ENCODE results near the gene CFAP45. TPM values are rescaled to one million over a fixed set of nuclear protein-coding genes. Genes with fewer than 3 reads are reported as not detected.

Gene CFAP45
- total and polyA plus RNA-seq, 2 of the 8 experiments (the other 6 are each of a cell fraction or from before 2014, with no cell fraction given) = 0.05 TPM; not detected in 1

DNA sequence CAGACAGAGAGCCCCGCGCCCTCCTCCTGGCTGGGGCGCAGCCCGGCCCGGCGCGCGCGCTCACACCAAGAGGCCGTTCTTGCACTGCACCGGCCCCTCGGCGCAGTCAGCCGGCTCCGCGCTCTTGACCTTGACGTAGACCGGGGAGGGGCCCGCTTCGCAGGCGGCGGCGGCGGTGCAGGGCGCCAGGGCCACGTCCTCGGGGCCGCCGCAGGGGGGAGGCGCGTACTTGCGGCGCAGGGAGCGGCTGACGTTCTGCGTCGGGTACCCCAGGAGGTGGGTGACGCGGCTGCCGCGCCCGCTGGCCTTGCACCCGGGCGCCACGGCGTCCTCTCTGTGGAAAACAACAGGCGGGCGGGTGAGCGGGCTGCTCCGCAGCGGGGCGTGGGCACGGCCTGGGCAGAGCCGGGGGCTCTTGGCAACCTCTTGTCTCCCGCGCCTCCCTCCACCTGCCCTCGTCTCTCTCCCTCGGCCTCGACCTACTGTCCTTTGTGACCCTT, 45.2 kb downstream of the CFAP45 start (continued):
- TF ChIP-seq, protein P1, sequence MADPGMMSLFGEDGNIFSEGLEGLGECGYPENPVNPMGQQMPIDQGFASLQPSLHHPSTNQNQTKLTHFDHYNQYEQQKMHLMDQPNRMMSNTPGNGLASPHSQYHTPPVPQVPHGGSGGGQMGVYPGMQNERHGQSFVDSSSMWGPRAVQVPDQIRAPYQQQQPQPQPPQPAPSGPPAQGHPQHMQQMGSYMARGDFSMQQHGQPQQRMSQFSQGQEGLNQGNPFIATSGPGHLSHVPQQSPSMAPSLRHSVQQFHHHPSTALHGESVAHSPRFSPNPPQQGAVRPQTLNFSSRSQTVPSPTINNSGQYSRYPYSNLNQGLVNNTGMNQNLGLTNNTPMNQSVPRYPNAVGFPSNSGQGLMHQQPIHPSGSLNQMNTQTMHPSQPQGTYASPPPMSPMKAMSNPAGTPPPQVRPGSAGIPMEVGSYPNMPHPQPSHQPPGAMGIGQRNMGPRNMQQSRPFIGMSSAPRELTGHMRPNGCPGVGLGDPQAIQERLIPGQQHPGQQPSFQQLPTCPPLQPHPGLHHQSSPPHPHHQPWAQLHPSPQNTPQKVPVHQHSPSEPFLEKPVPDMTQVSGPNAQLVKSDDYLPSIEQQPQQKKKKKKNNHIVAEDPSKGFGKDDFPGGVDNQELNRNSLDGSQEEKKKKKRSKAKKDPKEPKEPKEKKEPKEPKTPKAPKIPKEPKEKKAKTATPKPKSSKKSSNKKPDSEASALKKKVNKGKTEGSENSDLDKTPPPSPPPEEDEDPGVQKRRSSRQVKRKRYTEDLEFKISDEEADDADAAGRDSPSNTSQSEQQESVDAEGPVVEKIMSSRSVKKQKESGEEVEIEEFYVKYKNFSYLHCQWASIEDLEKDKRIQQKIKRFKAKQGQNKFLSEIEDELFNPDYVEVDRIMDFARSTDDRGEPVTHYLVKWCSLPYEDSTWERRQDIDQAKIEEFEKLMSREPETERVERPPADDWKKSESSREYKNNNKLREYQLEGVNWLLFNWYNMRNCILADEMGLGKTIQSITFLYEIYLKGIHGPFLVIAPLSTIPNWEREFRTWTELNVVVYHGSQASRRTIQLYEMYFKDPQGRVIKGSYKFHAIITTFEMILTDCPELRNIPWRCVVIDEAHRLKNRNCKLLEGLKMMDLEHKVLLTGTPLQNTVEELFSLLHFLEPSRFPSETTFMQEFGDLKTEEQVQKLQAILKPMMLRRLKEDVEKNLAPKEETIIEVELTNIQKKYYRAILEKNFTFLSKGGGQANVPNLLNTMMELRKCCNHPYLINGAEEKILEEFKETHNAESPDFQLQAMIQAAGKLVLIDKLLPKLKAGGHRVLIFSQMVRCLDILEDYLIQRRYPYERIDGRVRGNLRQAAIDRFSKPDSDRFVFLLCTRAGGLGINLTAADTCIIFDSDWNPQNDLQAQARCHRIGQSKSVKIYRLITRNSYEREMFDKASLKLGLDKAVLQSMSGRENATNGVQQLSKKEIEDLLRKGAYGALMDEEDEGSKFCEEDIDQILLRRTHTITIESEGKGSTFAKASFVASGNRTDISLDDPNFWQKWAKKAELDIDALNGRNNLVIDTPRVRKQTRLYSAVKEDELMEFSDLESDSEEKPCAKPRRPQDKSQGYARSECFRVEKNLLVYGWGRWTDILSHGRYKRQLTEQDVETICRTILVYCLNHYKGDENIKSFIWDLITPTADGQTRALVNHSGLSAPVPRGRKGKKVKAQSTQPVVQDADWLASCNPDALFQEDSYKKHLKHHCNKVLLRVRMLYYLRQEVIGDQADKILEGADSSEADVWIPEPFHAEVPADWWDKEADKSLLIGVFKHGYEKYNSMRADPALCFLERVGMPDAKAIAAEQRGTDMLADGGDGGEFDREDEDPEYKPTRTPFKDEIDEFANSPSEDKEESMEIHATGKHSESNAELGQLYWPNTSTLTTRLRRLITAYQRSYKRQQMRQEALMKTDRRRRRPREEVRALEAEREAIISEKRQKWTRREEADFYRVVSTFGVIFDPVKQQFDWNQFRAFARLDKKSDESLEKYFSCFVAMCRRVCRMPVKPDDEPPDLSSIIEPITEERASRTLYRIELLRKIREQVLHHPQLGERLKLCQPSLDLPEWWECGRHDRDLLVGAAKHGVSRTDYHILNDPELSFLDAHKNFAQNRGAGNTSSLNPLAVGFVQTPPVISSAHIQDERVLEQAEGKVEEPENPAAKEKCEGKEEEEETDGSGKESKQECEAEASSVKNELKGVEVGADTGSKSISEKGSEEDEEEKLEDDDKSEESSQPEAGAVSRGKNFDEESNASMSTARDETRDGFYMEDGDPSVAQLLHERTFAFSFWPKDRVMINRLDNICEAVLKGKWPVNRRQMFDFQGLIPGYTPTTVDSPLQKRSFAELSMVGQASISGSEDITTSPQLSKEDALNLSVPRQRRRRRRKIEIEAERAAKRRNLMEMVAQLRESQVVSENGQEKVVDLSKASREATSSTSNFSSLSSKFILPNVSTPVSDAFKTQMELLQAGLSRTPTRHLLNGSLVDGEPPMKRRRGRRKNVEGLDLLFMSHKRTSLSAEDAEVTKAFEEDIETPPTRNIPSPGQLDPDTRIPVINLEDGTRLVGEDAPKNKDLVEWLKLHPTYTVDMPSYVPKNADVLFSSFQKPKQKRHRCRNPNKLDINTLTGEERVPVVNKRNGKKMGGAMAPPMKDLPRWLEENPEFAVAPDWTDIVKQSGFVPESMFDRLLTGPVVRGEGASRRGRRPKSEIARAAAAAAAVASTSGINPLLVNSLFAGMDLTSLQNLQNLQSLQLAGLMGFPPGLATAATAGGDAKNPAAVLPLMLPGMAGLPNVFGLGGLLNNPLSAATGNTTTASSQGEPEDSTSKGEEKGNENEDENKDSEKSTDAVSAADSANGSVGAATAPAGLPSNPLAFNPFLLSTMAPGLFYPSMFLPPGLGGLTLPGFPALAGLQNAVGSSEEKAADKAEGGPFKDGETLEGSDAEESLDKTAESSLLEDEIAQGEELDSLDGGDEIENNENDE (IDR thresholded peaks at IDR 0.05; ENCODE audit: insufficient replicate concordance, low read length) = no peak
- no peak for TF ChIP-seq NRF1 (IDR thresholded peaks at IDR 0.05; ENCODE audit: low read depth, low read length)
- no peak for TF ChIP-seq CBX5 (IDR thresholded peaks at IDR 0.05; ENCODE audit: low read depth, low read length)
- TF ChIP-seq SIX5 (IDR thresholded peaks at IDR 0.05; ENCODE audit: low read depth, low read length) = no peak
- no peak for TF ChIP-seq SAP30 (IDR thresholded peaks at IDR 0.05; ENCODE audit: insufficient read depth, insufficient replicate concordance, low read length)
- no peak for TF ChIP-seq EP300 (IDR thresholded peaks at IDR 0.05; ENCODE audit: borderline replicate concordance in 1 of 2, low read depth in 2 of 2, low read length in 2 of 2)
- TF ChIP-seq KDM5A (IDR thresholded peaks at IDR 0.05; ENCODE audit: low read length) = no peak
- TF ChIP-seq EGR1 (IDR thresholded peaks at IDR 0.05; ENCODE audit: borderline replicate concordance, low read depth, low read length) = no peak
- no peak for TF ChIP-seq CTBP2 (IDR thresholded peaks at IDR 0.05; ENCODE audit: borderline replicate concordance, insufficient read depth, insufficient read length, low read length)
- TF ChIP-seq, protein P2, sequence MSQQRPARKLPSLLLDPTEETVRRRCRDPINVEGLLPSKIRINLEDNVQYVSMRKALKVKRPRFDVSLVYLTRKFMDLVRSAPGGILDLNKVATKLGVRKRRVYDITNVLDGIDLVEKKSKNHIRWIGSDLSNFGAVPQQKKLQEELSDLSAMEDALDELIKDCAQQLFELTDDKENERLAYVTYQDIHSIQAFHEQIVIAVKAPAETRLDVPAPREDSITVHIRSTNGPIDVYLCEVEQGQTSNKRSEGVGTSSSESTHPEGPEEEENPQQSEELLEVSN (IDR thresholded peaks at IDR 0.05) = no peak

All from H1 (cell line).